Measurements from ENCODE around the gene ASTN1.

- TF ChIP-seq CTCF (IDR thresholded peaks at IDR 0.05) (no peak), POLR2A (IDR thresholded peaks at IDR 0.05) (no peak)
Measured at GRCh38 chr1:177065430-177065829, 99.1 kb downstream of the ASTN1 start.

Data from heart left ventricle (tissue), 13 donors.